Measurements from ENCODE around the gene DTNBP1. TPM values are rescaled to one million over a fixed set of nuclear protein-coding genes. Genes with fewer than 3 reads are reported as not detected.

DTNBP1 gene
- total RNA-seq, 1 donor from 2014 or later: 20.8 TPM

DNA sequence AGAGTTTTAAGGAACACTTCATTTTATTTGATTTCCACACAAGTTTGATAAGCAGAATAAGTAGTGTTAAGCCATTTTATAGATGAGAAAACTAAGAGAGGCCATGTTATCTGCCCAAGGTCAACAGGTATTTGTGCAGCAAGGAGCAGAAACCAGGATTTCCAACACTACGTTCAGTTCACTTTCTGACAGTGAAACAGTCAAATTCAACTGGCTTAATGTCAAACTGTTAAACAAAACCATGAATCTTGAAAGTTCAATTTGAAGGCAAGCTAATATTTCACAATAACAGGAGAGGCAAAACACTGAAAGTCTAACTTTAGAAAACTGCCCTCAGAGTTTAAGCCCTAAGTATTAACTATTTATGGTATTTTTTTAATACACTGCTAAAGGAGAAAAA is 32.6 kb downstream of the DTNBP1 start:
- ATAC-seq (ENCODE audit: poor library complexity): no peak
- intact Hi-C loops (cut with DNase I): no loop called here
- no peak for DNase-seq

DNA sequence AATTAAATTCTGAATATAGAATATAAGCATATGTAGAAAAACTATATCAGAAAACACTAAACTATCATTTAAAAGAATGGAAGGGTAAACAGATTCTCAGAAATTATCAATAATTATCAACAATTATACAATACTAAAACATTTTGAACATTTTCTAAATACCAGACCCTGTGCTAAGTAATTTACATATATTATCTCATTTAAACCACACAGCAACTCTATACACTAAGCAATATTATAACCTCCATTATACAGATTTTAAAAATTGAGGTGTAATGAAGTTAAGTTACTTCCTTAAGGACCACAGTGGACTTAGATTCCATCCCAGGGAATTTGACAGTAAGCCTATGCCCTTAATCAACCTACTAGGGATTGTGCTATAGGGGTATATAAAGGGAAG is 33.3 kb downstream of the DTNBP1 start:
- ATAC-seq (ENCODE audit: poor library complexity) (no peak), DNase-seq (no peak)
- intact Hi-C loops (cut with DNase I): no loop called here

DNA sequence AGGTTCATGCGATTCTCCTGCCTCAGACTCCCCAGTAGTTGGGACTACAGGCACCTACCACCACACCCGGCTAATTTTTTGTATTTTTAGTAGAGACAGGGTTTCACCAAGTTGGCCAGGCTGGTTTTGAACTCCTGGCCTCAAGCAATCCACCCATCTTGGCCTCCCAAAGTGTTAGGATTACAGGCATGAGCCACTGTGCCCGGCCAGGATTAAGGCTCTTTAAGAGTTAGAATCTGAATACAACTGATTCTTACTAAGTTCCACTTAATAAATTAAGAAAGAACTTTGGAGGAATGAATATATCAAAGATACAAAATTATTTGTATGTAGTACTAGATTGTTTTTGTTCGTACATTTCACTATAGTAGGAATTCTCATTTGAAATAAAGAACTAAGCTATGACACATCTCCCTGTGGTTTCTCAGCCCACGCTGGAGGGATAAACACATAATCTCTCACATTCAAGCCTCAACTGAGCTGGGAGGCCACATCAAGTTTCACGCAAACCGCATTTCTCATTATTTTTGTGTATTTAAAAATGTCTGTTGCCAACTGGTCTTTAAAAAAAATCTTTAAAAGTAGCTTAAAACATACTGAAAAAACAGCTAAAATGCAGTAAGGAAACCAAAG is 34.2 kb downstream of the DTNBP1 start:
- no peak for DNase-seq
- ATAC-seq (ENCODE audit: poor library complexity): no peak
- intact Hi-C loops (cut with DNase I): no loop called here

GRCh38 chr6:15627821-15628220 is 35.0 kb downstream of the DTNBP1 start:
- ATAC-seq (ENCODE audit: poor library complexity) (no peak), DNase-seq (no peak)
- intact Hi-C loops (cut with DNase I): no loop called here

GRCh38 chr6:15626878-15627674 is 35.8 kb downstream of the DTNBP1 start:
- intact Hi-C loops (cut with DNase I): no loop called here
- DNase-seq (no peak), ATAC-seq (ENCODE audit: poor library complexity) (no peak)

DNA sequence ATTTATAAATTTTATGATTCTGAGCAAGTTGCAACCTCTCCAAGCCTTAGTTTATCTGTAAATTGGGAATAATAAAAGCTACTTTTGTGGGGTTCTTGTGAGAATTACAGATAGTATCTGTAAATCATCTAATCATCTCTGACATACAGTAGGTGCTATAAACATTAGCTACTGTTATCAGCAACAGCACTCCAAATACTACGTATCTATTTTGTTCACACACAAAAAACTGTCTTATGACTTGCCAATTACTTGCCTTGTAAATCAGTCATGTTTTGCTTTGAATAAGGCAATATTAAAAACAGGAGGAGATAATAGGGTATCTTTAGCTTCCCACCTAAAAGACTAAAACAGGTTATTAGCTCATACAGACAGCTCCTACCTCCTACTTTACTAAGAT is 36.7 kb downstream of the DTNBP1 start:
- intact Hi-C loops (cut with DNase I): no loop called here
- no peak for DNase-seq
- no peak for ATAC-seq (ENCODE audit: poor library complexity)

GRCh38 chr6:15623276-15624116 is 39.3 kb downstream of the DTNBP1 start:
- DNase-seq: no peak
- intact Hi-C loops (cut with DNase I): loop anchor here (5.0 kb wide), 3 partner anchors 106 to 1496 kb away; no protein-coding TSS in a partner anchor
- peak; percentile 48 for ATAC-seq (ENCODE audit: poor library complexity)

DNA sequence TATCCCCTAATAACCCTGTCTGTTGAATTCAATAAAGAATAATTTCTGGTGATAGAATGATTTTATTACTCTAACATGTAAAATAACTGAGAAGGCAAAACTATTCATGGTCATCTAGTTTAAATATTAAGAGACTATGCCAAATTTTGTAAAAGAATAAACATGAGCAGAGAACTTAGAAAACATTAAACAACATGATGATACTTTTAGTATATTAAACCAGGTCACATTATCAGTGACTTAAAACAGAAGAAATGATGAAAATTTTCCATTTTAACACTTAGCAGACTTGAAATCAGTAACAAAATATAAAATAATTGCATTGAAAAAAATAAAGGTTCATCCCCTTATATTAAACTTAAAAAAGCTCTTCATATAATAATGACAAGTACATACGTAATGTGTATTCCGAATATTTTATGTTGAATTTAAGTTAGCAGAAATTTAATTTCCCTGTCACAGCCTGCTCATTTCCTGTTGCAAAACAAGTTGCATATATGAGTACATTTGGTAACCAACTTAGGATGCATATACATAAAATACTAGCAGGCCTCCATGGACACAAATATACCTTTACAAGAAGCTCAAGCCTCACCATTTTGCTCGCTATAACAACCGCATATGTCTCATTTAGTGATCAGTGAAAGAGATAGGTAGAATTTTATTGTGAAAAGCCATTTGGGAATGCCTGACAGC is 40.6 kb downstream of the DTNBP1 start:
- intact Hi-C loops (cut with DNase I): loop anchor here (5.0 kb wide), 3 partner anchors 105 to 1495 kb away; no protein-coding TSS in a partner anchor
- DNase-seq (no peak), ATAC-seq (ENCODE audit: poor library complexity) (no peak)

DNA sequence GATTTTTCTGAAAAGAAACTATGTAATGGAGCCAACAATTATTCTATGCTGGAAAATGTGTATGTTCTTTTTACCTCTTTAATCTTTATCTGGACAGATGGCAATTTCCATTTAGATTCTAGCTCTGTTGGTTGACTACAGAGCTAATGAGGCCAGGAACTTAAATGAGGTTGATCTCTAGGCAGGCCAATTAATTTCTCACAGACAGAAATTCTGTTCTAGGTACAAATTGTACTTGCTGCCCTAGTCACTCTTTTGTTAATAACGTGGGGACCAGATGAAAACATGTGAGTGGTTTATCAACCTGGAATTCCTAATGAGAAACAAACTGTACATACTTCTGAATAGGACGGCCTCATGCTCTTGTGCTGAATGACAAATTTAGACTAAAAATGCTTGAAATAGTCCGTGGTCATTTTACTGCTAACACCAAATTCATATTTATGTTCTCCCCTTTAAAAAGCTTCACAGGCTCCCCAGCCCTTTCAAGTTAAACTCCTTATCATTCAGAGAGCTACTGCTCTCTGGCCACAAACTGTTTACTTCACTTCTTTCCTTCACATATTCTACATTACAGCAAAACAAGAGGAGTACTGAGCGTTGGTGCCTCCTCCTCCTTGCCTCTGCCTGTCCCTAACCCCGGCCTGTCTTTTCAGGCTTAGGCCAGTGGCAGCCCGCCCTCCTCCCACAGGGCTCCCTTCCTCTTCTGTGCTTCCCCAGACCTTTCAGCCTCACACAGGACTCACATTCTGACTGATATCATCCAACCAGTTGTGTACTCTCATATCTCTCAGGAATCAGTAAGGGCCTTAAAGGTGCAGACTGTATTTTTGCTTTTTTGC is 41.4 kb downstream of the DTNBP1 start:
- peak; percentile 79 for DNase-seq
- intact Hi-C loops (cut with DNase I): loop anchor here (5.0 kb wide), 3 partner anchors 104 to 1494 kb away; no protein-coding TSS in a partner anchor
- peak; percentile 83 for ATAC-seq (ENCODE audit: poor library complexity)

DNA sequence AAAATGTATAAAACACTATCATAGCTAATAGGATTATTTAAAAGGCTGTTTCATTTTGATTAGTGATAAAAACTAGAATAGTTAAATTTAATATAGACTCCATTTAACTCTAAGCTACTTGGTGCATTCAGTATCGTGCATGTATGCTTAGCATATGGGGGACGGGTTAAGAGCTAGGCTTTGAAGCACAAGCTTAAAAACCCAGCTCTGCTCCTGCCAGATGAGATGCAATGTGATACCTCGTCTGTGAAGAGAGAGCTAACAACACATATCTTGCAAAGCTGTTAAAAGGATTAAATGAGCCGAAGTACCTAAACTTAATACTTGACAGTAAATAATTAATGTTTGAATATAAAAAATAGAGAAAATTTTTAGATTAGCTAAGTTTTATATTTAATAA is 42.2 kb downstream of the DTNBP1 start:
- peak; percentile 49 for ATAC-seq (ENCODE audit: poor library complexity)
- no peak for DNase-seq
- intact Hi-C loops (cut with DNase I): loop anchor here (5.0 kb wide), 3 partner anchors 103 to 1493 kb away; no protein-coding TSS in a partner anchor

DNA sequence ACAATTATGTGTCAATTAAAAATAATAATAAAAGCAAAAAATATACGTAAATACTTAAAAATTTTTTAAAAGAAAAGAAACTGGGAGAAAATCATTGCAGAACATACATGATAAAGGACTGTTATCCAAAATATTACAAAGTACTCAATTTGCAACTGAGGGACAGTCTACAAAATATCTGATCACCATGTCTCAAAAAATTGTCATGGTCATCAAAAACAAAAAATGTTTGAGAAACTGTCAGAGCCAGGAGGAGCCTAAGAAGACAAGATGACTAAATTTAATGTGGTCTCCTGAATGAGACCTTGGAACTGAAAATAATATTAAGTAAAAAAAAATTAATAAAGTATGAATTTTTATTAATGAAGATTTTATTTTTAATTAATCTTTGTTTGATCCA is 43.5 kb downstream of the DTNBP1 start:
- ATAC-seq (ENCODE audit: poor library complexity): no peak
- intact Hi-C loops (cut with DNase I): no loop called here
- no peak for DNase-seq

DNA sequence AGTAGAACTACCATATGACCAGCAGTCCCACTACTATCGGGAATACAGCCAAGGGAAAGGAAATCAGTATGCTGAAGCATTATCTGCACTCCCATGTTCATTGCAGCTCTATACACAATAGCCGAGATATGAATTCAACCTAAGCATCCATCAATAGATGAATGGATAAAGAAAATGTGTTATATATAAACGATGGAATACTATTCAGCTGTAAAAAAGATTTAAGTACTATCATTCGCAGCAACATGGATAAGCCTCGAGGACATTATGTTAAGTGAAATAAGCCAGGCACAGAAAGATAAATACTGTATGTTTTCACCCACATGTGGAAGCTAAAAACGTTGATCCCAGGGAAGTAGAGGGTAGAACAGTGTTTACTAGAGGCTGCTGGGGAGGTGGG is 44.1 kb downstream of the DTNBP1 start:
- no peak for ATAC-seq (ENCODE audit: poor library complexity)
- no peak for DNase-seq
- intact Hi-C loops (cut with DNase I): no loop called here

DNA sequence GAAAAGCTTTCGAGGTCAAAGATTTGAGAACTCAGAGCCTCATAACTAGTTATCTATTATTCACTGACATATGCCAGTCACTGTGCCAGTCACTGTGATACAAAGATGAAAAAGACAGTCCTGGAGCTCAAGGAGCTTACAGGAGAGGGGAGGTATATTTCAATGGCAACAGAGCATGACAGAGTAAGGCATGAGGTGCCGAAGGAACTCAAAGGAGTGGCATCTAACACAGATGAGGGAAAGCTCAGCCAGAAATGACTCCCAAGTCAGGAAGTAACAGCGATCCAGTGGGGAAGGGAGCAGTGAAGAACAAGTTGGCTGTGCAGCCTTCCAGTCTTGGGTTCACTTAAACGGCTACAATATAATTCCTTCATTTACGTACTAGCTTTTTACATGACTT is 46.6 kb downstream of the DTNBP1 start:
- no peak for ATAC-seq (ENCODE audit: poor library complexity)
- intact Hi-C loops (cut with DNase I): no loop called here

GRCh38 chr6:15615802-15616201 is 47.0 kb downstream of the DTNBP1 start:
- ATAC-seq (ENCODE audit: poor library complexity): peak; percentile 37
- no peak for DNase-seq
- intact Hi-C loops (cut with DNase I): no loop called here

More for the DNA sequence above, 46.6 kb downstream of the DTNBP1 start:
- DNase-seq: no peak

GRCh38 chr6:15614277-15614676 is 48.6 kb downstream of the DTNBP1 start:
- intact Hi-C loops (cut with DNase I): no loop called here
- DNase-seq (no peak), ATAC-seq (ENCODE audit: poor library complexity) (no peak)

- intact Hi-C loops (cut with DNase I): no loop called here
- no peak for DNase-seq
These were observed 54.4 kb downstream of the DTNBP1 start for GRCh38 chr6:15608396-15608795.

GRCh38 chr6:15607603-15608002 is 55.2 kb downstream of the DTNBP1 start:
- intact Hi-C loops (cut with DNase I): no loop called here
- ATAC-seq (ENCODE audit: poor library complexity) (no peak), DNase-seq (no peak)

More at GRCh38 chr6:15608396-15608795, 54.4 kb downstream of the DTNBP1 start:
- ATAC-seq (ENCODE audit: poor library complexity): peak; percentile 51

DNA sequence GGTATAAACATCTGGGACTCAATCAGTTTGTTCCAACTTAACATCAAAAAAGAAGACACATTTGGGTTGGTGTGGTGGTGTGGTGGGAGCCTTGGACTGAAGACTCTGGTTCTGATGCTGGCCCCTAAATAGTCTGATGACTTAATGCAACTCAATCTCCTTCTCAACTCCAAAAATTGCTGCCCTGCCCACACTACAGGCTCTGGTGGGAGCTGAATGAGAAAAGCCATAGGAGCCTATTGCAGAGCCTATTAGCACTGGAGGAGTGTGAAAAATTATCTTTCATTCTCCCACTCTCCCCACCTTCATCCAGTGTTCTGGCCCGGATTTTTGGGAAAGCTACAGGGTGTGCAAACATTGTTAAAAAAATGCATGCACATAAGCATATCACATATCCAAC is 56.5 kb downstream of the DTNBP1 start:
- DNase-seq (no peak), ATAC-seq (ENCODE audit: poor library complexity) (no peak)
- intact Hi-C loops (cut with DNase I): no loop called here
